Cardiac fibroblast (primary cell): ENCODE measurements around the gene COL16A1.

Experiments used
- DNase-seq, 2 donors: peaks; one replicate each; pipeline versions ENCODE4 v3.0.0 to v3.0.0-alpha.2; 2010; ENCODE audit warnings: low read depth in 2 of 2
- H3K4me3 ChIP-seq, 2 donors: replicated peaks in 1 of 2; 1 replicate in 1 of 2; 2 replicates in 1 of 2; pipeline ENCODE4 v1.5.1; 2011; ENCODE audit warnings: low read depth in 2 of 2, low read length in 2 of 2, mild to moderate bottlenecking in 2 of 2, moderate library complexity in 1 of 2
- TF ChIP-seq, protein P1 (sequence below): IDR thresholded peaks from one replicate; pipeline ENCODE4 v1.5.1; 2011; ENCODE audit warnings: low read depth, mild to moderate bottlenecking, low read length, inconsistent platforms

Gene COL16A1

DNA sequence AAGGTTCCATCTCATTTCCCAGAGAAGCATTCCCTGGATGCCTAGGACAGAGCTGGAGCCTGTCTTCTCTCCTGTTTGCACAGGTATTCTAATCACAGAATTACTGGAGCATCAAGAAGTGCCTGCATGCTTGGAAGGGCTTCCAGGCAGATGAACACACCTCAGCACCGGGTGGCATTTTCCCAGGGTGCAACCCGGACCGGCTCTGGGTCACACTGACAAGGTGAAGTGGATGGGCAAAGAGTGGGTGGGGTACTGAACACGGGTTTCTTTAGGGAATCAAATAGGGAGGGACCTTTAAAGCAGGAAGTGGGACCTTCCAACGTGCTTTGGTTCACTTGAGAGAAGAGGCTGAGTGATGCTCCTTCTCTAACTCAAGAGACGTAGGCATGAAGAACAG is 52.1 kb downstream of the COL16A1 start:
- TF ChIP-seq, protein P1, sequence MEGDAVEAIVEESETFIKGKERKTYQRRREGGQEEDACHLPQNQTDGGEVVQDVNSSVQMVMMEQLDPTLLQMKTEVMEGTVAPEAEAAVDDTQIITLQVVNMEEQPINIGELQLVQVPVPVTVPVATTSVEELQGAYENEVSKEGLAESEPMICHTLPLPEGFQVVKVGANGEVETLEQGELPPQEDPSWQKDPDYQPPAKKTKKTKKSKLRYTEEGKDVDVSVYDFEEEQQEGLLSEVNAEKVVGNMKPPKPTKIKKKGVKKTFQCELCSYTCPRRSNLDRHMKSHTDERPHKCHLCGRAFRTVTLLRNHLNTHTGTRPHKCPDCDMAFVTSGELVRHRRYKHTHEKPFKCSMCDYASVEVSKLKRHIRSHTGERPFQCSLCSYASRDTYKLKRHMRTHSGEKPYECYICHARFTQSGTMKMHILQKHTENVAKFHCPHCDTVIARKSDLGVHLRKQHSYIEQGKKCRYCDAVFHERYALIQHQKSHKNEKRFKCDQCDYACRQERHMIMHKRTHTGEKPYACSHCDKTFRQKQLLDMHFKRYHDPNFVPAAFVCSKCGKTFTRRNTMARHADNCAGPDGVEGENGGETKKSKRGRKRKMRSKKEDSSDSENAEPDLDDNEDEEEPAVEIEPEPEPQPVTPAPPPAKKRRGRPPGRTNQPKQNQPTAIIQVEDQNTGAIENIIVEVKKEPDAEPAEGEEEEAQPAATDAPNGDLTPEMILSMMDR, result no peak
- no peak for DNase-seq
- H3K4me3 ChIP-seq, result no peak overlapping the region

DNA sequence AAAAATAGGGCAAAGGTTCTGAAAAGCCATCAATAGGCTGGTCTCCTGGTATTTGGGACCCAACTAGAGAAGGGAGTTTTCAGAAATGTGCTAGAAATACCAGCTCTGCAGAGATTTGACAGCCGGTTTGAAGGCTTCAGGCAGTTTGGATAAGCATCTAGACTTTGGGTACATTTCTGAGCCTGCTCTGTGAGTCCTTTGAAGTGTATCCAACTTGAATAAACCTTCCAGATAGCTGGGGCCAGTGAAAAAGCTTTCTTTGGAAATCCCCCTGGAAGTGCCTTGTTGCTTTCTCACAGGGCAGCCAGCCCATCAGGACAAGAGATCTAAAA is 52.8 kb downstream of the COL16A1 start:
- TF ChIP-seq, protein P1, result no peak
- H3K4me3 ChIP-seq, result no peak overlapping the region
- no peak for DNase-seq

DNA sequence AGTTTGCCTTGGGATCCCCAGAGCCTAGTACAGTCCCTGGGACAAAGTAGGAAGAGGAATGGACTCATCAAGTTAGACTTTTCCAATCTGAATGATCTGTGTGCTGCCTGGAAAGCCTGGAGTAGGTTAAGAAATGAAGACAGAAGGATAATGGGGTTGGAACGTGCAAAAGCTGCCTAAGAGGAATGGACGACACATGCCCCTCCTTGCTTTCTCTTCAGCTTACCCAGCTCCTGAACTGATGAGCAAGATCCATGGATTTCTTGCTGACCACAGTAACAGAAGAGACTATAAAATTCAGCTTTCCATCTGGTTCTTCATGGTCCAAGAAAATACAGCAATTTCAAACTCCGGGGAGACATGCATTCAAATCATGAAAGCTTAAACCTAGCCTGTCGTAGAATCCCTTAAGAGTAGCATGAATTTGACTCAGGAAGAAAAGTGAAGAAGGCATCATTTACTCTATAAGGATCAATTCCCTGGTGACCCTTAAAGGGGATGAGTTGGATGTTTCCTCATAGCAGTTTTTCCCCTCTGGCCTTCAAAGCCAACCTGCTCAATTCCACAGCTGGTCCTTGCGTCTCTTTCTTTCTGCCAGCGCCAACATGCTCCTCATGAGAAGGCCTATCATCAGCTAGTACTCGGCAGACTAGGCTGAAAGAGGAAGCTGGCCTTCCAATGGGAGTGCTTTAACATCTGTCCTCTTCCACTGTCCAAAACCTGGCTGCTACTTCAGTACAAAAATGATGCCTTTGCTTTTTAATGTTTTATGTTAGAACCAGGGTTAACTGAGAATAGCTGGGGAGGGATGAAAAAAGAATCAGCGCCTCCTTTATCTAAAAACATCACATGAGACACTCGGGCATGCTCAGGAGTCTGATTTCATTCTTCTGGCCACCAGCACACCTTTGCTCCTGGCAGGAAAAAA is 53.4 kb downstream of the COL16A1 start:
- DNase-seq, result no peak
- TF ChIP-seq, protein P1, result no peak
- no peak overlapping the region for H3K4me3 ChIP-seq

DNA sequence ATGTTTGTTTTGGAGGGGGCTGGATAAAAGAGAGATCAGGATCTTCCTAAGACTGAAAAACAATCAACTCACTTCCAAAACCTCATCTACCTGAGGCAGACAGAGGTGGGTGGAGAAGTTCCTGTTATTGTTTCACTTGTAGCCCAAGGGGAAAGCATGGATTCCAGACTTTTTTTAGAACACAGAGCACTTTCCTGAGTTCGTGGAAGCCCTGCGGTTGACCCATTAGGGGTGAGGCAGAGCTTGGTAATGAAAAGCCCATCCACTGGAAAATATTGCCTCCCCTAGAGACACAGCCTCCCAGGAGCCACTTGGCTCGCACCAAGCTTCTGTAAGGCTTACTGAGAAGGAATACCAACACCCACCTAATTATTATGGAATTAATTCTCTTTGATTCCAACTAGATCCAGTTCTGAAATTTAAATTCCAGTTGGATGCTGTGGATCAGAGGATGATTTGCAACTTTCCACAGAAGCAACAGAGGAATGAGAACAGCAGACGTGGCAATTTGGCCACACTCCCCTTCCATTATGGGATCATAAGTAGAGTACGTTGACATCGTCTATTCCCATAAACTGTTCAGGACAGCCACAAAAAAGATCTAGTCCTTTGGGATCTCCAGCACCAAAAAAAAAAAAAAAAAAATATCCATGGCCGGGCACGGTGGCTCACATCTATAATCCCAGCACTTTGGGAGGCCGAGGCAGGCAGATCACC is 55.0 kb downstream of the COL16A1 start:
- H3K4me3 ChIP-seq, result no peak overlapping the region
- TF ChIP-seq, protein P1, result no peak
- no peak for DNase-seq

DNA sequence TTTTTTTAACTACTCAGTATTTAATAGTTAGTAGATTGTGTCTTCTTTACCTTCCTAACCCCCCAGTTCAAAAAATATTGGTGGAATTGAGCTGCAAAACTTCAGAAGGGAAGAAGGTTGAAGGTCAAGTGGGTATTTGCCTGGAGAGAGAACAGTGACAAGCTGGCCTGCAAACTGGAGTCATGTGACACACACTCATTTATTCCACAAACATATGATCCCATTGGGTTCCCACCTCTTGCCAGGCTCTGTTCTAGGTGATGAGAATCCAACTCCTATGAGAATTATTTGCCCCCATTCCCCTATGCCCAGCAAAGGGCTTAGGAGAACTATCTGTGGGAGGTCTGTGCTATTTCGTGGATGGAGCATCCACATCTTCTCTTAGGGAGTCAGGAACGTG is 55.6 kb downstream of the COL16A1 start:
- no peak for DNase-seq
- TF ChIP-seq, protein P1, result no peak
- no peak overlapping the region for H3K4me3 ChIP-seq

DNA sequence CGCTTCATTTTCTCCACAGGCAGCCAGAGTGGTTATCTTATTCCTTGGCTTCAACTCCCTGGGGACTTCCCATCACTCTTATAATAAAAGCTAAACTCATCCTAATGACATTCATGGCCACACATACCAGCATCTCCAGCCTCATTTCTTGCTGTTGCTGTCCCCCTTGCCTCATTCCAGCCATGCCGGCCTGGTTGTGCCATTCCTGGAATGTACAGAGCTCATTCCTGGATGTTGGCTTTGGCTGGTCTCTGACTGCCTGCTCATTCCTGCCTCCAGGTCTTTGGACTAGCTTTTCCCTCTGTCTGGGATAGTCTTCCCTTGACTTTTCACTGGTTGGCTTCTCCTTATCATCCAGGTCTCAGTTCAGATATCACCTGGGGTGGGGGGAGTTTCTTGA is 56.7 kb downstream of the COL16A1 start:
- peak in 1 of 2 donors; percentile 36 for DNase-seq
- TF ChIP-seq, protein P1, result no peak

More for the DNA sequence above, 56.7 kb downstream of the COL16A1 start:
- no peak overlapping the region for H3K4me3 ChIP-seq
